ENCODE results near the gene FREM1.

DNA sequence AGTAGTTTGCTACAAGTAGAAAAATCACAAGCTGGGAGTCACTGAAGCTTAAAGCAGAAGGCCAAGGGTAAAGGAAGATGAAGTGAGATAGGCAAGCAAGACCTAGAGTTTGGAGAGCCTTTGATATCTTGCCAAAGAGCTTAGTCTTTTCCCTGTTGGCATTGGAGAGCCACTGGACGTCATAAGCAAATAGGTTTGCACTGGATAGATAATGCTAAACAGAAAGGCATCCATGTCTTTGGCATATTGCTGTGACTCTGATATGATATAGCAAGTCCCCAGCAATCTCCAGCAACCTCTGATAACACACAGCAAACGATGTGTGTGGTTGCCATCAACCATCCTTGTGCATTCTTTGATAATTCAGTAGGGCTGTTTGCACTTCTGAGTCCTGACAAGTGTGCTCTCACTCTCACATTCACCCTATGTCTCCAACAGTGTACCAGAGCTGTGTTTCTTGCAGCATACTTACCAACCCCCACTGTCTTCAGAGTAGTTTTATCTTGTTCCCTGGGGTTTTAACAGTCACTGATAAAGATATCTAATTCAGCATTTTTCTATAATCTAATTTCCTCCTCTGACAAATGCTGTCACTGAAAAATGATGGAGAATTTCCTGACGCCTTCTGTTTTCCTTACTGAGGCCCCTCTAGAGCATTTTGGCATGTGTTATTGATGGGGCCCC, 16.9 kb upstream of the FREM1 start:
- TF ChIP-seq, protein P1, sequence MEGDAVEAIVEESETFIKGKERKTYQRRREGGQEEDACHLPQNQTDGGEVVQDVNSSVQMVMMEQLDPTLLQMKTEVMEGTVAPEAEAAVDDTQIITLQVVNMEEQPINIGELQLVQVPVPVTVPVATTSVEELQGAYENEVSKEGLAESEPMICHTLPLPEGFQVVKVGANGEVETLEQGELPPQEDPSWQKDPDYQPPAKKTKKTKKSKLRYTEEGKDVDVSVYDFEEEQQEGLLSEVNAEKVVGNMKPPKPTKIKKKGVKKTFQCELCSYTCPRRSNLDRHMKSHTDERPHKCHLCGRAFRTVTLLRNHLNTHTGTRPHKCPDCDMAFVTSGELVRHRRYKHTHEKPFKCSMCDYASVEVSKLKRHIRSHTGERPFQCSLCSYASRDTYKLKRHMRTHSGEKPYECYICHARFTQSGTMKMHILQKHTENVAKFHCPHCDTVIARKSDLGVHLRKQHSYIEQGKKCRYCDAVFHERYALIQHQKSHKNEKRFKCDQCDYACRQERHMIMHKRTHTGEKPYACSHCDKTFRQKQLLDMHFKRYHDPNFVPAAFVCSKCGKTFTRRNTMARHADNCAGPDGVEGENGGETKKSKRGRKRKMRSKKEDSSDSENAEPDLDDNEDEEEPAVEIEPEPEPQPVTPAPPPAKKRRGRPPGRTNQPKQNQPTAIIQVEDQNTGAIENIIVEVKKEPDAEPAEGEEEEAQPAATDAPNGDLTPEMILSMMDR (conservative IDR thresholded peaks at IDR 0.05; ENCODE audit: low read length) = no peak
- no peak for TF ChIP-seq EZH2phosphoT487 (IDR thresholded peaks at IDR 0.05; ENCODE audit: borderline replicate concordance, low read depth, low read length)

Data from OCI-LY7 (cell line).